ENCODE measurements around the gene NRP1. TPM values are rescaled to one million over a fixed set of nuclear protein-coding genes. Genes with fewer than 3 reads are reported as not detected.

The NRP1 gene
- total RNA-seq, 1 donor from 2014 or later, result 100 TPM

DNA sequence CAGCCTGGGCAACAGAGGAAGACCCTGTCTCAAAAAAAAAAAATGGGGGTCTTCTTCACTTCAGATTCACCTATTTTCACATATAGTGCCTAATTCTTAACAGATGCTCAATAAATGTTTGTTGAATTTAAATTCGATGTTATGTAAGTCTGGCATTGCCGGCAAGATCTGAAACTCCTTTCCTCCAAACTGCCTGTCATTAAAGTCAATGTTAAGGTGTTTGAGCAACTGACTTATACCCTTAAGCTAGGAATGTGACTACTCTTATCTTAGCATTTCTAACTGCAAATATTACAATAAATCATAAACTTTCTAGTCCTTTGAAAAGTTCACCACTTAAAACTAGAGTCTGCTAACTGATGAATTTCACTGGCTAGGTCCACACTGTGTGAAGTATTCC, 95.2 kb downstream of the NRP1 start:
- H3K27me3 Mint-ChIP-seq (ENCODE audit: unreplicated experiment), result peaks cover 3% of the 10 kb centered on the region
- no peak for DNase-seq
- H3K4me3 Mint-ChIP-seq (ENCODE audit: unreplicated experiment), result no peak overlapping the region
- H3K27ac Mint-ChIP-seq (ENCODE audit: unreplicated experiment), result no peak overlapping the region
- H3K9me3 Mint-ChIP-seq (ENCODE audit: unreplicated experiment), result no peaks in the 10 kb centered on the region
- H3K4me1 Mint-ChIP-seq (ENCODE audit: low read depth, unreplicated experiment), result peaks cover 31% of the 10 kb centered on the region
- H3K36me3 Mint-ChIP-seq (ENCODE audit: unreplicated experiment), result no peaks in the 10 kb centered on the region
- TF ChIP-seq, protein P1, sequence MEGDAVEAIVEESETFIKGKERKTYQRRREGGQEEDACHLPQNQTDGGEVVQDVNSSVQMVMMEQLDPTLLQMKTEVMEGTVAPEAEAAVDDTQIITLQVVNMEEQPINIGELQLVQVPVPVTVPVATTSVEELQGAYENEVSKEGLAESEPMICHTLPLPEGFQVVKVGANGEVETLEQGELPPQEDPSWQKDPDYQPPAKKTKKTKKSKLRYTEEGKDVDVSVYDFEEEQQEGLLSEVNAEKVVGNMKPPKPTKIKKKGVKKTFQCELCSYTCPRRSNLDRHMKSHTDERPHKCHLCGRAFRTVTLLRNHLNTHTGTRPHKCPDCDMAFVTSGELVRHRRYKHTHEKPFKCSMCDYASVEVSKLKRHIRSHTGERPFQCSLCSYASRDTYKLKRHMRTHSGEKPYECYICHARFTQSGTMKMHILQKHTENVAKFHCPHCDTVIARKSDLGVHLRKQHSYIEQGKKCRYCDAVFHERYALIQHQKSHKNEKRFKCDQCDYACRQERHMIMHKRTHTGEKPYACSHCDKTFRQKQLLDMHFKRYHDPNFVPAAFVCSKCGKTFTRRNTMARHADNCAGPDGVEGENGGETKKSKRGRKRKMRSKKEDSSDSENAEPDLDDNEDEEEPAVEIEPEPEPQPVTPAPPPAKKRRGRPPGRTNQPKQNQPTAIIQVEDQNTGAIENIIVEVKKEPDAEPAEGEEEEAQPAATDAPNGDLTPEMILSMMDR (IDR thresholded peaks at IDR 0.05; ENCODE audit: partially characterized antibody, unreplicated experiment), result no peak

DNA sequence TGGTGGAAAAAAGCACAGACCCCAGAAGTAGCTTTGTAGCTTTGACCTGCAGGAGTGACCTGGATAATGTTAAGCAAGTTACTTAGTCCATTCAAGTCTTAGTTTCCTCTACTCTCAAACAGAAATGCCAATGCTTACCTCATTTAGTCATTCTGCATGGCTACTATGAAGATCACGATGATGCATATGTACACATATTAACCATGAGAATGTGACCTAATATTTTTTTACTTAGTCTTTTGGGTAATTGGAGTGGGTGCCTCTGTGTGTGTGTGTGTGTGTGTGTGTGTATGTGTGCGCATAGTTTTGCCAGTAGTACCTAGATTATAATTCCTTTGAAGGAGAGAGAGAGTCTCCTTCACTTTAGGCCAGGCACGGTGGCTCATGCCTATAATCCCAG, 95.8 kb downstream of the NRP1 start:
- no peak for DNase-seq
- Mint-ChIP-seq H3K27ac (ENCODE audit: unreplicated experiment) (no peak overlapping the region), H3K4me1 (ENCODE audit: low read depth, unreplicated experiment) (peaks cover 26% of the 10 kb centered on the region), H3K4me3 (ENCODE audit: unreplicated experiment) (no peak overlapping the region), H3K36me3 (ENCODE audit: unreplicated experiment) (no peaks in the 10 kb centered on the region), H3K9me3 (ENCODE audit: unreplicated experiment) (no peaks in the 10 kb centered on the region), H3K27me3 (ENCODE audit: unreplicated experiment) (peaks cover 3% of the 10 kb centered on the region)
- TF ChIP-seq, protein P1 (IDR thresholded peaks at IDR 0.05; ENCODE audit: partially characterized antibody, unreplicated experiment), result no peak

DNA sequence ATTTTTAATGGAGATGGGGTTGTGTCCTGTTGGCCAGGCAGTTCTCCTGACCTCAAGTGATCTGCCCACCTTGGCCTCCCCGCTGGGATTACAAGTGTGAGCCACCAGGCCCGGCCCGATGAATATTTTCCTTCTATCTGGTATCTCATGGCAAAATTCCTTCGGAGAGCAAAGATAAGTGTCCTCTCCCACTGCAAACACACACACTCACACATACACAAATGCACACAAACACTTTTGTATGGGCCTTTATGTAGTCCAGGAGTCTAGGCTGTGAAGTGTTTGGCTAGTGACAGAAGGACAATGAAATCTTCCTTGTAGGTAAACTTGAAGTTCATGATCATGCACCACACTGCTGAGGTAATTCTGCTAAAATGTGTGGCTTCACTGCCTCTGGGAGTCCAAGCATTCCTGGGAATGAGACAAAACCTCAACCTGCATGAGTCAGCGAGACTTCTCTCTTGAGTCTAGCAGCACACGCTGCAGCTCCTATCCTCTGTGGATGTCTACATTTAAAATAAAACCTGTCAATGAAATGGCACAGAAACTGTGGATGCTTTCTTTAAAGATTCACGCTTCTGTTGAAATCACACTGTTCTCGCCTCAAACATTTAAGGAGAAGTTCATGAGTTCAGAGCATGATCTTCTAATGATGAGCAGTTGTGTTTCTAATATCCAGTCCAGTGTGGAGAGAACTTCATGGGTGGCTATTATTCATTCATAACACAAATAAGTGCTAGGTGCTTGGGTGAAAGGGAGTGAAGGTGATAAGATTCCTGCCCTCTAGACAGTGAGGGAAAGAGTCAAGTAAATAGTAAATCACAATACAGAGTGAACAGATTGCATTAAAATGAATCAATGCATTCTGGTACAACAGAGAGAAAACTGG, 96.5 kb downstream of the NRP1 start:
- DNase-seq, result no peak
- H3K9me3 Mint-ChIP-seq (ENCODE audit: unreplicated experiment), result no peaks in the 10 kb centered on the region
- no peak overlapping the region for H3K4me3 Mint-ChIP-seq (ENCODE audit: unreplicated experiment)
- peaks cover 3% of the 10 kb centered on the region for H3K27me3 Mint-ChIP-seq (ENCODE audit: unreplicated experiment)
- no peaks in the 10 kb centered on the region for H3K36me3 Mint-ChIP-seq (ENCODE audit: unreplicated experiment)
- TF ChIP-seq, protein P1 (IDR thresholded peaks at IDR 0.05; ENCODE audit: partially characterized antibody, unreplicated experiment), result no peak
- H3K27ac Mint-ChIP-seq (ENCODE audit: unreplicated experiment), result no peak overlapping the region
- H3K4me1 Mint-ChIP-seq (ENCODE audit: low read depth, unreplicated experiment), result peaks cover 25% of the 10 kb centered on the region

DNA sequence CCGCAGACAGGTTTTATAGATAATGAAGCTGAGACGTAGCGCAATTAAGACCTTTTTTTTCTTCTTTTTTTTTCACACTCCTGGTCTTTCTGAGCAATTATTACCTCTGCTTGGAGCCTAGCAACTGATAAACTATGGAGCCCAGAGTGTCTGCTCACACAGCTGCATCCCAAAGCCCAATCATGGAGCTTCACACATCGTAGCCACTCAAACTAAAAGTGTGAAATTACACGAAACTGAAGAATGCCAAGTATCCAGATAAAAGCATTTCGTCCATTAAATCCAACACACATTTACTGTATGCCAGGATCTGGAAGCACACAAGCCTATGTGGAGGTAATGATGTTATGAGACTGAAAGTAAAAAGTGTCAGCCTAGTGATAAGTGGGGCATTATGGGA, 97.6 kb downstream of the NRP1 start:
- peaks cover 20% of the 10 kb centered on the region for H3K4me1 Mint-ChIP-seq (ENCODE audit: low read depth, unreplicated experiment)
- TF ChIP-seq, protein P1 (IDR thresholded peaks at IDR 0.05; ENCODE audit: partially characterized antibody, unreplicated experiment), result no peak
- peaks cover 1% of the 10 kb centered on the region for H3K36me3 Mint-ChIP-seq (ENCODE audit: unreplicated experiment)
- no peaks in the 10 kb centered on the region for H3K9me3 Mint-ChIP-seq (ENCODE audit: unreplicated experiment)
- H3K4me3 Mint-ChIP-seq (ENCODE audit: unreplicated experiment), result no peak overlapping the region
- peak overlapping the region; percentile 11 for H3K27ac Mint-ChIP-seq (ENCODE audit: unreplicated experiment)
- H3K27me3 Mint-ChIP-seq (ENCODE audit: unreplicated experiment), result peaks cover 3% of the 10 kb centered on the region
- no peak for DNase-seq

DNA sequence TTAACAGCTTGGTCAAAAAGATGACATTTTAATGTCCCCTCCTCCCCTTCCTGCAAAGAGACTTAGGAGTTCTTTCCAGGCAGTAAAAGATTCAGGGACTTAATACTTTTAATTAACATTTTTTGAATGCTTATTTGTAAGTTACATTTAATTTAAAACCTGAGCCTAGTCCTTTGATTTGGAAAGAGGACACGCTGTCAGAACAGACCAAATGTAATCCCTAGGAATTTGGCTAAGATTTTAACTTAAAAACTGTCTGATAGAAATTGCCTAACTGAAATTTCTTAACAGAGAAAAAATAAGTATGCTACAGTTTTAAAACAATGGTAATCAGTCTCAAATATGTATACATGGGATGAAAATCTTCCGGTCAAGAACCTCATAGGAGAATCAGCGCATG, 98.5 kb downstream of the NRP1 start:
- H3K4me1 Mint-ChIP-seq (ENCODE audit: low read depth, unreplicated experiment), result peaks cover 15% of the 10 kb centered on the region
- H3K4me3 Mint-ChIP-seq (ENCODE audit: unreplicated experiment), result no peak overlapping the region
- H3K36me3 Mint-ChIP-seq (ENCODE audit: unreplicated experiment), result peaks cover 7% of the 10 kb centered on the region
- no peak for DNase-seq
- no peak overlapping the region for H3K27ac Mint-ChIP-seq (ENCODE audit: unreplicated experiment)
- H3K9me3 Mint-ChIP-seq (ENCODE audit: unreplicated experiment), result no peaks in the 10 kb centered on the region
- peaks cover 3% of the 10 kb centered on the region for H3K27me3 Mint-ChIP-seq (ENCODE audit: unreplicated experiment)
- TF ChIP-seq, protein P1 (IDR thresholded peaks at IDR 0.05; ENCODE audit: partially characterized antibody, unreplicated experiment), result no peak
